ENCODE measurements around the gene CNPPD1. TPM values are rescaled to one million over a fixed set of nuclear protein-coding genes. Genes with fewer than 3 reads are reported as not detected.

CNPPD1 gene
- total RNA-seq, 1 experiment from 2014 or later, result 40.6 TPM

- TF ChIP-seq CTCF (IDR thresholded peaks at IDR 0.05; ENCODE audit: unreplicated experiment), result no peak
- peaks cover 2% of the 10 kb centered on the region for H3K36me3 Mint-ChIP-seq (ENCODE audit: insufficient read depth, unreplicated experiment)
- intact Hi-C loops (cut with micrococcal nuclease; ENCODE audit: unreplicated experiment), result loop anchor here (10.0 kb wide), 1 partner anchor 46 kb away; the partner anchor contains the start of gene ABCB6
- no peak overlapping the region for H3K27ac Mint-ChIP-seq (ENCODE audit: unreplicated experiment)
- H3K4me1 Mint-ChIP-seq (ENCODE audit: low read depth, unreplicated experiment), result peaks cover under 1% of the 10 kb centered on the region
- H3K9me3 Mint-ChIP-seq (ENCODE audit: low read depth, unreplicated experiment), result no peaks in the 10 kb centered on the region
- CTCF ChIA-PET, result no interaction called here
- DNase-seq, result no peak
- no TSS peak for BruUV-seq (replicated peaks)
- H3K4me3 Mint-ChIP-seq (ENCODE audit: low read depth, unreplicated experiment), result no peak overlapping the region
- H3K27me3 Mint-ChIP-seq (ENCODE audit: unreplicated experiment), result no peaks in the 10 kb centered on the region
Observed at GRCh38 chr2:219168932-219169331, 7.8 kb downstream of the CNPPD1 start.

- CTCF ChIA-PET, result no interaction called here
- no peaks in the 10 kb centered on the region for H3K27me3 Mint-ChIP-seq (ENCODE audit: unreplicated experiment)
- H3K9me3 Mint-ChIP-seq (ENCODE audit: low read depth, unreplicated experiment), result no peaks in the 10 kb centered on the region
- no peak for TF ChIP-seq CTCF (IDR thresholded peaks at IDR 0.05; ENCODE audit: unreplicated experiment)
- no peaks in the 10 kb centered on the region for H3K4me1 Mint-ChIP-seq (ENCODE audit: low read depth, unreplicated experiment)
- intact Hi-C loops (cut with micrococcal nuclease; ENCODE audit: unreplicated experiment), result loop anchor here (10.0 kb wide), 1 partner anchor 46 kb away; the partner anchor contains the start of gene ABCB6
- no peak overlapping the region for H3K27ac Mint-ChIP-seq (ENCODE audit: unreplicated experiment)
- H3K4me3 Mint-ChIP-seq (ENCODE audit: low read depth, unreplicated experiment), result no peak overlapping the region
- H3K36me3 Mint-ChIP-seq (ENCODE audit: insufficient read depth, unreplicated experiment), result no peaks in the 10 kb centered on the region
- DNase-seq, result no peak
- no TSS peak for BruUV-seq (replicated peaks)
Observed at GRCh38 chr2:219168526-219168925, 8.2 kb downstream of the CNPPD1 start.

GRCh38 chr2:219167997-219168396 is 8.7 kb downstream of the CNPPD1 start:
- no peak for DNase-seq
- Mint-ChIP-seq H3K36me3 (ENCODE audit: insufficient read depth, unreplicated experiment) (no peaks in the 10 kb centered on the region), H3K4me3 (ENCODE audit: low read depth, unreplicated experiment) (no peak overlapping the region), H3K27ac (ENCODE audit: unreplicated experiment) (no peak overlapping the region), H3K9me3 (ENCODE audit: low read depth, unreplicated experiment) (no peaks in the 10 kb centered on the region), H3K27me3 (ENCODE audit: unreplicated experiment) (no peaks in the 10 kb centered on the region), H3K4me1 (ENCODE audit: low read depth, unreplicated experiment) (no peaks in the 10 kb centered on the region)
- no TSS peak for BruUV-seq (replicated peaks)
- CTCF ChIA-PET, result no interaction called here
- intact Hi-C loops (cut with micrococcal nuclease; ENCODE audit: unreplicated experiment), result loop anchor here (10.0 kb wide), 1 partner anchor 47 kb away; the partner anchor contains the start of gene ABCB6
- no peak for TF ChIP-seq CTCF (IDR thresholded peaks at IDR 0.05; ENCODE audit: unreplicated experiment)

- DNase-seq, result no peak
- peaks cover 6% of the 10 kb centered on the region for H3K36me3 Mint-ChIP-seq (ENCODE audit: insufficient read depth, unreplicated experiment)
- H3K4me3 Mint-ChIP-seq (ENCODE audit: low read depth, unreplicated experiment), result no peak overlapping the region
- BruUV-seq (replicated peaks), result no TSS peak
- no peaks in the 10 kb centered on the region for H3K27me3 Mint-ChIP-seq (ENCODE audit: unreplicated experiment)
- peaks cover 10% of the 10 kb centered on the region for H3K4me1 Mint-ChIP-seq (ENCODE audit: low read depth, unreplicated experiment)
- CTCF ChIA-PET, result no interaction called here
- intact Hi-C loops (cut with micrococcal nuclease; ENCODE audit: unreplicated experiment), result loop anchor here (10.0 kb wide), 1 partner anchor 50 kb away; the partner anchor contains the start of gene ABCB6
- no peak overlapping the region for H3K27ac Mint-ChIP-seq (ENCODE audit: unreplicated experiment)
- H3K9me3 Mint-ChIP-seq (ENCODE audit: low read depth, unreplicated experiment), result no peaks in the 10 kb centered on the region
- no peak for TF ChIP-seq CTCF (IDR thresholded peaks at IDR 0.05; ENCODE audit: unreplicated experiment)
Observed at GRCh38 chr2:219165058-219165911, 11.4 kb downstream of the CNPPD1 start.
